NCI-H187 (cell line): Measurements from ENCODE around the gene CYGB.

Source experiments
- DNase-seq, 2 experiments: peaks; one replicate each; lab custom pipeline; 2025; lab: John Stamatoyannopoulos, UW

Gene CYGB

DNA sequence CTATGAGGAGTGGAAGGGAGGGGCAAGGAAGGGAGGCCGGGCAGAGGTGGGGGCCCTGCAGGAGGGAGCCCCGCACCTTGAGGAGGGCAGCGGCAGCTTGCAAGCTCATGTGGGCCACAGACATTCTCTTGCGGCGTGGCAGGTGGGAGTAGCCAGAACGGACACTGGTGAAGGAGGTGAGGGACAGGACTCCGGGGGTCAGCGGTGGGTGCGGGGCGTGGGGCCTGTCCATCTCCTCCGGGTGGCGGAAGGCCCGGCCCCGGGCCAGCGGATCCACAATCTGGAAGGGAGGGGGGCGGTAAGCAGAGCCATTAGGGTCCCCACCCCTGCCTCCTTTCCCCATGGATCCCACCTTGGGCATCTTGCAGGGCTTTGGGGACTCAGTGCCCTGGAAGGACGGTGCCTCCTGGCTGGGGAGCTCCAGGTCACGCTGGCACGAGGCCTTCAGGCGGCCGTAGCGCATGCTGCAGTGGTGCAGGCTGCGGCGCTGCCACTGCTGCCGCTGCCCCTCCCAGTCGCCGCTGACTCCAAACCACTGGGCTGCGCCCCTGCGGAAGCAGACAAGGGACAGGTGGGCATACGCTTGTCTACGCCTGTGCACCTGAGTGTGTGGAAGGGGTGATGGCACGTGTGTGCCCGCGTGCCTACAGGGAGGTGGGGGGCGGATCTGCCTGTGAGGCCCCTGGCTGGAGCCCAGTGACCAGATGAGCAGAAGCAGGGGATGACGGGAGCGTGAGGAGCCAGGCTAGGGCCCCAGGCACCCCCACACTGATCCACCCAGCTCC is 58.6 kb downstream of the CYGB start:
- DNase-seq = no peak

GRCh38 chr17:76478097-76478496 is 59.4 kb downstream of the CYGB start:
- DNase-seq = no peak

GRCh38 chr17:76477576-76477975 is 59.9 kb downstream of the CYGB start:
- no peak for DNase-seq
